Measurements from ENCODE around the gene LRCH4. TPM values are rescaled to one million over a fixed set of nuclear protein-coding genes. Genes with fewer than 3 reads are reported as not detected.

The LRCH4 gene
- total and polyA plus RNA-seq, 2 of the 8 experiments (the other 6 are each of a cell fraction or from before 2014, with no cell fraction given), result 15.5 to 36.6 TPM

DNA sequence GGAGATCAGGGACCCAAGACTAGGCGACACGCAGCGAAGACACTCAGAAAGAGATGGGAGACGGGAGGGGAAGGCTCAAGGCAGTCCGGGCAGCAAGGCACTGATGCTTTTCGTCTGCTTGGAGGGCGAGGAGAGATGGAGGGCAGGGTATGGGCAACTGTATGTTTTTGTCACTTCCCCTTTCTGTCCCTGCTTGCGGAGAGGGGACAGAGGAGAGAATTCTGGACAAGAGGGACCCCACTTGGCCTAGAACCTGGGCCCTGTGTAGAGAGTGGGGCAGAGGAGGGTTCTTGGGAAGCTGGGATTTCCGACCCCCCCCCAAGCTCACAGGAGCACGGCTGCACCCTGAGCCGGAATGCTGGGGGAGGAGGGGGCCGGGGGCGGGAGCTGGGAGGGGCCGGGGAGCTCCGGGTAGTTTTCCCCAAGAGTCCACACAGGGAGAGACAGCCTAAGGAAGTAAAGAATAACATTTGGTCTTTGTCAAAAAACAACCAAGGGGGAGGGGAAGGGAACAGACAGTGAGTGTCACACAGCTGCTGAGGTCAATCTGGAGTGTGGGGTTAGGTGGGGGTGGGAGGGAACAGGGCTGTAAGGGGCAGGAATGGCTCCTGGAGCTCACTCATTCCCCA, 1.8 kb downstream of the LRCH4 start:
- CTCF ChIA-PET (ENCODE audit: partially characterized antibody), result interaction anchor here (0.6 to 11.4 kb wide), 24 partner anchors 7 to 1820 kb away, joined by 3 to 171 read pairs (median 4); partner anchors contain the start of genes POP7, SAP25 and ZCWPW1
- peaks cover 5% of the 10 kb centered on the region for H3K79me1 ChIP-seq (ENCODE audit: low read depth, low read length)
- H2BK15ac ChIP-seq (ENCODE audit: low read length), result no peak overlapping the region; the same call in 1 of the 2 replicates
- peak overlapping the region; percentile 76 for H3K18ac ChIP-seq (ENCODE audit: extremely low read depth, low read length)
- TF ChIP-seq CEBPB (IDR thresholded peaks at IDR 0.05; ENCODE audit: low read depth, low read length) (no peak), SP2 (IDR thresholded peaks at IDR 0.05; ENCODE audit: low read length) (no peak), SIX5 (IDR thresholded peaks at IDR 0.05; ENCODE audit: low read depth, low read length) (no peak), BCL11A (IDR thresholded peaks at IDR 0.05; ENCODE audit: low read depth in 2 of 2, low read length in 2 of 2) (no peak), BRCA1 (IDR thresholded peaks at IDR 0.05; ENCODE audit: low read depth, low read length) (no peak), TEAD4 (IDR thresholded peaks at IDR 0.05; ENCODE audit: low read depth, low read length) (no peak), NRF1 (IDR thresholded peaks at IDR 0.05; ENCODE audit: low read depth, low read length) (no peak), SIN3A (conservative IDR thresholded peaks at IDR 0.05 in 1 of 2, IDR thresholded peaks at IDR 0.05 in 1 of 2; ENCODE audit: low read depth in 1 of 2, low read length in 2 of 2) (no peak)
- TF ChIP-seq, protein P1, sequence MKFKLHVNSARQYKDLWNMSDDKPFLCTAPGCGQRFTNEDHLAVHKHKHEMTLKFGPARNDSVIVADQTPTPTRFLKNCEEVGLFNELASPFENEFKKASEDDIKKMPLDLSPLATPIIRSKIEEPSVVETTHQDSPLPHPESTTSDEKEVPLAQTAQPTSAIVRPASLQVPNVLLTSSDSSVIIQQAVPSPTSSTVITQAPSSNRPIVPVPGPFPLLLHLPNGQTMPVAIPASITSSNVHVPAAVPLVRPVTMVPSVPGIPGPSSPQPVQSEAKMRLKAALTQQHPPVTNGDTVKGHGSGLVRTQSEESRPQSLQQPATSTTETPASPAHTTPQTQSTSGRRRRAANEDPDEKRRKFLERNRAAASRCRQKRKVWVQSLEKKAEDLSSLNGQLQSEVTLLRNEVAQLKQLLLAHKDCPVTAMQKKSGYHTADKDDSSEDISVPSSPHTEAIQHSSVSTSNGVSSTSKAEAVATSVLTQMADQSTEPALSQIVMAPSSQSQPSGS (IDR thresholded peaks at IDR 0.05; ENCODE audit: low read length), result no peak
- H3K4ac ChIP-seq (replicated peaks; ENCODE audit: insufficient read length, low read depth, low read length), result no peak overlapping the region
- H2BK20ac ChIP-seq (ENCODE audit: low read length), result no peak overlapping the region
- peak overlapping the region; percentile 76; the same call in 1 of the 2 replicates for H2BK5ac ChIP-seq (ENCODE audit: low read depth, low read length)
- peaks cover 2 to 14% of the 10 kb centered on the region in 2 experiments for H4K20me1 ChIP-seq (replicated peaks in 1 of 2; ENCODE audit: control insufficient read depth in 1 of 2, insufficient read depth in 2 of 2, low read length in 2 of 2)
- no peak overlapping the region for H2AFZ ChIP-seq (ENCODE audit: low read length)
- peak overlapping the region; percentile 86 for H3K27ac ChIP-seq (ENCODE audit: low read depth, low read length)
- H3K27me3 ChIP-seq (replicated peaks in 1 of 4; ENCODE audit: control insufficient read depth in 3 of 4, extremely low read depth in 1 of 4, insufficient read depth in 3 of 4, low read length in 3 of 4), result peaks cover 0 to 2% (median 0%) of the 10 kb centered on the region in 4 experiments; a peak in 1 of 7 replicates
- H3K23ac ChIP-seq (ENCODE audit: insufficient read length), result no peak overlapping the region
- 76% methylated on average over 8 of the region's 15 CpGs; no CpG with 5 or more reads in 1 of the 2 experiments for WGBS, 2 experiments (ENCODE audit: extremely low coverage in 1 of 2, insufficient coverage in 1 of 2, insufficient read length in 1 of 2, insufficient replicate concordance in 2 of 2, low coverage in 1 of 2, low lambda C conversion rate in 2 of 2, missing lambda C conversion rate in 1 of 2)
- H3K36me3 ChIP-seq (ENCODE audit: control insufficient read depth in 2 of 4, insufficient read depth in 4 of 4, low read length in 3 of 4), result peaks cover 12 to 22% (median 18%) of the 10 kb centered on the region in 4 experiments
- FAIRE-seq, result no peak
- H3K56ac ChIP-seq (replicated peaks; ENCODE audit: insufficient read length, low read depth, low read length), result no peak overlapping the region
- peak overlapping the region; percentile 24 to 80 (median 80); a peak in 5 of 8 replicates for H3K4me3 ChIP-seq (ENCODE audit: extremely low read depth in 1 of 4, insufficient read depth in 2 of 4, low read depth in 3 of 4, low read length in 4 of 4)
- peaks cover 17% of the 10 kb centered on the region for H3K23me2 ChIP-seq (ENCODE audit: low read depth, low read length)
- H4K8ac ChIP-seq (ENCODE audit: extremely low read depth, insufficient read depth, low read length), result no peak overlapping the region
- H2BK12ac ChIP-seq (ENCODE audit: low read depth, low read length), result peak overlapping the region; percentile 30
- no peak overlapping the region for H4K5ac ChIP-seq (ENCODE audit: insufficient read length, low read depth, low read length)
- POLR2A ChIA-PET (ENCODE audit: partially characterized antibody), result interaction anchor here (1.0 to 10.0 kb wide), 19 partner anchors 8 to 155 kb away, joined by 3 to 172 read pairs (median 5); partner anchors contain the start of genes MEPCE, MOSPD3, PCOLCE and POP7
- H3K4me1 ChIP-seq (replicated peaks in 1 of 4; ENCODE audit: control insufficient read depth in 3 of 4, insufficient read depth in 4 of 4, low read length in 3 of 4), result peaks cover 0 to 24% (median 13%) of the 10 kb centered on the region in 4 experiments; a peak in 6 of 7 replicates
- peaks cover 0 to 11% of the 10 kb centered on the region in 2 experiments; a peak in 1 of 4 replicates for H3K79me2 ChIP-seq (ENCODE audit: control insufficient read depth in 1 of 2, insufficient read depth in 2 of 2, low read length in 2 of 2)
- peak overlapping the region; percentile 75 to 92 for H3K4me2 ChIP-seq (ENCODE audit: insufficient read depth in 1 of 2, low read depth in 2 of 2, low read length in 2 of 2)
- no peaks in the 10 kb centered on the region for H3K9me3 ChIP-seq (ENCODE audit: insufficient read depth in 2 of 2, low read depth in 1 of 2, low read length in 1 of 2)
- peak overlapping the region; percentile 12 for H4K91ac ChIP-seq (replicated peaks; ENCODE audit: insufficient read length, low read length)
- H2BK120ac ChIP-seq (replicated peaks; ENCODE audit: low read depth, low read length), result no peak overlapping the region
- no peak overlapping the region for H3K14ac ChIP-seq (ENCODE audit: insufficient read length)
- 0 out of 2 replicates have a peak overlapping the region, but pooled peaks have one; percentile 56 for H2AK5ac ChIP-seq (ENCODE audit: low read depth, low read length)
- H3K9ac ChIP-seq (replicated peaks in 1 of 4; ENCODE audit: extremely low read depth in 1 of 4, low read depth in 3 of 4, low read length in 3 of 4), result peak overlapping the region in 2 of 4 experiments; percentile 31 to 52; a peak in 2 of 7 replicates
- no peak for DNase-seq (ENCODE audit: low read depth in 1 of 2, low spot score in 2 of 2)

Measured in H1 (cell line).